ENCODE results near the gene RBAK. TPM values are rescaled to one million over a fixed set of nuclear protein-coding genes. Genes with fewer than 3 reads are reported as not detected.
"Not testable (repeated sequence)": the region's sequence is repeated elsewhere in the genome, so short reads cannot be mapped to it uniquely, and the experiment has no call there.

RBAK gene
- total RNA-seq, 2 experiments from 2014 or later: 7.4 to 18.5 TPM

DNA sequence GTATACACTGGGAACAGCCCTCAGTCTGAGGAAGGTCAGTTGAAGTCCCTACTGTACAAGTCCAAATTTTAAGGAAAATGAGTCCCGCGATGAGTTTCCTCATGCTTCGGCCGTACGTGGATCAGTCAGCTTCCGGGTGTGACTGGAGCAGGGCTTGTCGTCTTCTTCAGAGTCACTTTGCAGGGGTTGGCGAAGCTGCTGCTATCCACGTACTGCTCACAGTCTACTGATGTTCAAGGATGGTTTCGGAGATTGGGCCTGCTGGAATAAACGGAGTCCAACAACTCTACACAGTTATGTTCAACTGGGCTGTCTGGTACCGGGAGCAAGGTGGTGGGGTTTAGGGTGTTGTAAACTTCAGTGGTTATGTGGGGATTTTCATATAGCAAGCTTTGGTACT lies 22.0 kb upstream of the RBAK start:
- H3K9me2 ChIP-seq (ENCODE audit: insufficient read depth, low read length); H3K4me1 ChIP-seq (ENCODE audit: insufficient read depth, low read length, poor library complexity, severe bottlenecking); H3K9me3 ChIP-seq (ENCODE audit: low read length); H3K4me2 ChIP-seq (ENCODE audit: low read length); intact Hi-C loops (cut with micrococcal nuclease; ENCODE audit: unreplicated experiment); H3K27ac ChIP-seq (ENCODE audit: low read depth, low read length, poor library complexity, severe bottlenecking); DNase-seq (ENCODE audit: low spot score); H3K4me3 ChIP-seq (ENCODE audit: low read depth, low read length, poor library complexity, severe bottlenecking); H2AFZ ChIP-seq (ENCODE audit: low read length); H3K79me2 ChIP-seq (ENCODE audit: insufficient read depth, low read depth, low read length); POLR2A ChIA-PET; H3K36me3 ChIP-seq (ENCODE audit: insufficient read depth, low read length); H4K20me1 ChIP-seq (ENCODE audit: insufficient read depth, low read length); CTCF ChIA-PET (ENCODE audit: unreplicated experiment); BruUV-seq (replicated peaks): not testable (repeated sequence)

DNA sequence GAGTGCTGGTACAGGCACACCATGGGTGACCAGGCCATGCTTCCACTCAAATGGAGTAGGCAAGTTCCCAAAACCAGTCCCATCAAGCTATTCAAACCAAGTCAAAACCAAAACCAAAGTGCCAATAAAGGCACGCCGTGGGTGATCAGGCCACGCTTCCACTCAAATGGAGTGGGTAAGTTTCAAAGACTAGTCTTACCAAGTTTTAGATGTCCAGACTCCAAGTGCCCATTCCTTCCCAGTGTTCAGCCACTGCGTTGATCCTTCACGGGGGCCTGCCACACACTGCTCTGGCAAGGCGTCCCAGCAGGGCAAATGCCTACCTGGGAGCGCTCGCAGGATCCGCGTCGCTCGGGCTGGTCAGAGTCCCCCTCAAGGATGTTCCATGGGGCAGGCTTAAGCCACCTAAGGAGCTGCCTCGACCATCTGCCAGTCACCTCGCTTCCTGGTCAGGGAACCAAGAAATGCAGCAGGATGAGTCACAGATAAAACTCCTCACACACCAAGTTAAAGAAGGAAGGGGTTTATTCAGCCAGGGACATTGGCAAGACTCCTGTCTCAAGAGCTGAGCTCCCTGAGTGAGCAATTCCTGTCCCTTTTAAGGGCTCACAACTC lies 17.8 kb upstream of the RBAK start:
- H3K4me2 ChIP-seq (ENCODE audit: low read length); H3K36me3 ChIP-seq (ENCODE audit: insufficient read depth, low read length); DNase-seq (ENCODE audit: low spot score); H3K9me3 ChIP-seq (ENCODE audit: low read length); CTCF ChIA-PET (ENCODE audit: unreplicated experiment); H2AFZ ChIP-seq (ENCODE audit: low read length); H4K20me1 ChIP-seq (ENCODE audit: insufficient read depth, low read length); H3K4me3 ChIP-seq (ENCODE audit: low read depth, low read length, poor library complexity, severe bottlenecking); H3K27ac ChIP-seq (ENCODE audit: low read depth, low read length, poor library complexity, severe bottlenecking); intact Hi-C loops (cut with micrococcal nuclease; ENCODE audit: unreplicated experiment); POLR2A ChIA-PET; BruUV-seq (replicated peaks); H3K79me2 ChIP-seq (ENCODE audit: insufficient read depth, low read depth, low read length); H3K9me2 ChIP-seq (ENCODE audit: insufficient read depth, low read length); H3K4me1 ChIP-seq (ENCODE audit: insufficient read depth, low read length, poor library complexity, severe bottlenecking): not testable (repeated sequence)

DNA sequence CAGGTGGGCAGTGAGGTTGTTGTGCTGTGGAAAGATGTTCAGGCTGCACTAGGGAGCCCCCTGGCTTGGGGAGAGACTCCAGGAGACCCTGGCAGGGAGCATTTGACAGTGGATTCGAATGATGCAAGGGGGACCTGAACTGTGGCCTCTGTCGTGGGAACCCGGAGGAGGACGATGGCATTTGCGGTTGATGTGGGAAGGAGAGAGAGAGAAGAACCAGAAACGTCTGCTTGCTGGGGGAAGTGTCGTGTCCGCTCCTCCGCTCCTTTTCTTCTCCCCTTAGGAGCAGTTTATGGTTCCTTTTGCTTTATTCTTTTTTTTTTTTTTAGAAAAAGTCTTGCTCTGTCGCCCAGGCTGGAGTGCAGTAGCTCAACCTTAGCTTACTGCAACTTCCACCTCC lies 12.5 kb upstream of the RBAK start:
- CTCF ChIA-PET (ENCODE audit: unreplicated experiment); H3K27ac ChIP-seq (ENCODE audit: low read depth, low read length, poor library complexity, severe bottlenecking); DNase-seq (ENCODE audit: low spot score); H3K9me2 ChIP-seq (ENCODE audit: insufficient read depth, low read length); H3K79me2 ChIP-seq (ENCODE audit: insufficient read depth, low read depth, low read length); H3K4me2 ChIP-seq (ENCODE audit: low read length); intact Hi-C loops (cut with micrococcal nuclease; ENCODE audit: unreplicated experiment); H3K36me3 ChIP-seq (ENCODE audit: insufficient read depth, low read length); POLR2A ChIA-PET; H4K20me1 ChIP-seq (ENCODE audit: insufficient read depth, low read length); H3K4me1 ChIP-seq (ENCODE audit: insufficient read depth, low read length, poor library complexity, severe bottlenecking); H2AFZ ChIP-seq (ENCODE audit: low read length); BruUV-seq (replicated peaks); H3K9me3 ChIP-seq (ENCODE audit: low read length); H3K4me3 ChIP-seq (ENCODE audit: low read depth, low read length, poor library complexity, severe bottlenecking): not testable (repeated sequence)

DNA sequence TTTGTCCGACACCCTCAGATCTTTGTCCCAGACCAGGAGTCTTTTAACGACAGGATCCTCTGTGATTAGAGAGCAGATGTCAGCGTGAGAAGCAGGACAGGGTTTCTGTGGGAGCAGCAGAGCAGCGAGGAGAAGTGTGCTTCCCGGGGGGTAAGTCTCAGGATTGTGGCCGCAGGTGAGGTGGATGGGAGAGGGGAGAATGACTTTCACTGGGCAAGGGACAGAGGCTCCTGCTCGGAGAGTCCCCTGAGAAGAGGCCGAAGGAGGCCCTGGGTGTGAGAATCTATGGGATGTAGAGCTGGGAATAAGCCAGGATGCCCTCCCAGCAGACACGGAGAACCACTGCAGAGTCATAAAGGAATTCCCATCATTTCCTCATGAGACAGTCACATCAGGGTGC lies 10.4 kb upstream of the RBAK start:
- TF ChIP-seq, protein P1, sequence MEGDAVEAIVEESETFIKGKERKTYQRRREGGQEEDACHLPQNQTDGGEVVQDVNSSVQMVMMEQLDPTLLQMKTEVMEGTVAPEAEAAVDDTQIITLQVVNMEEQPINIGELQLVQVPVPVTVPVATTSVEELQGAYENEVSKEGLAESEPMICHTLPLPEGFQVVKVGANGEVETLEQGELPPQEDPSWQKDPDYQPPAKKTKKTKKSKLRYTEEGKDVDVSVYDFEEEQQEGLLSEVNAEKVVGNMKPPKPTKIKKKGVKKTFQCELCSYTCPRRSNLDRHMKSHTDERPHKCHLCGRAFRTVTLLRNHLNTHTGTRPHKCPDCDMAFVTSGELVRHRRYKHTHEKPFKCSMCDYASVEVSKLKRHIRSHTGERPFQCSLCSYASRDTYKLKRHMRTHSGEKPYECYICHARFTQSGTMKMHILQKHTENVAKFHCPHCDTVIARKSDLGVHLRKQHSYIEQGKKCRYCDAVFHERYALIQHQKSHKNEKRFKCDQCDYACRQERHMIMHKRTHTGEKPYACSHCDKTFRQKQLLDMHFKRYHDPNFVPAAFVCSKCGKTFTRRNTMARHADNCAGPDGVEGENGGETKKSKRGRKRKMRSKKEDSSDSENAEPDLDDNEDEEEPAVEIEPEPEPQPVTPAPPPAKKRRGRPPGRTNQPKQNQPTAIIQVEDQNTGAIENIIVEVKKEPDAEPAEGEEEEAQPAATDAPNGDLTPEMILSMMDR (conservative IDR thresholded peaks at IDR 0.05; ENCODE audit: low read length): no peak
- no peak for TF ChIP-seq EZH2phosphoT487 (IDR thresholded peaks at IDR 0.05; ENCODE audit: borderline replicate concordance, low read depth, low read length)
- no peak overlapping the region for H2AFZ ChIP-seq (ENCODE audit: low read length)
- no peaks in the 10 kb centered on the region for H3K36me3 ChIP-seq (ENCODE audit: insufficient read depth, low read length)
- CTCF ChIA-PET (ENCODE audit: unreplicated experiment): no interaction called here
- no peaks in the 10 kb centered on the region for H3K4me1 ChIP-seq (ENCODE audit: insufficient read depth, low read length, poor library complexity, severe bottlenecking)
- H3K4me3 ChIP-seq (ENCODE audit: low read depth, low read length, poor library complexity, severe bottlenecking): no peak overlapping the region
- intact Hi-C loops (cut with micrococcal nuclease; ENCODE audit: unreplicated experiment): no loop called here
- no peaks in the 10 kb centered on the region for H3K9me2 ChIP-seq (ENCODE audit: insufficient read depth, low read length)
- BruUV-seq (replicated peaks): no TSS peak
- no peaks in the 10 kb centered on the region for H3K9me3 ChIP-seq (ENCODE audit: low read length)
- H3K4me2 ChIP-seq (ENCODE audit: low read length): no peak overlapping the region
- H4K20me1 ChIP-seq (ENCODE audit: insufficient read depth, low read length): no peaks in the 10 kb centered on the region
- POLR2A ChIA-PET: no interaction called here
- no peak overlapping the region for H3K27ac ChIP-seq (ENCODE audit: low read depth, low read length, poor library complexity, severe bottlenecking)
- H3K79me2 ChIP-seq (ENCODE audit: insufficient read depth, low read depth, low read length): no peaks in the 10 kb centered on the region
- DNase-seq (ENCODE audit: low spot score): no peak

Measured in OCI-LY7 (cell line).